Epithelial cell of proximal tubule (primary cell): ENCODE data around the gene USP20. TPM values are rescaled to one million over a fixed set of nuclear protein-coding genes. Genes with fewer than 3 reads are reported as not detected.

Source experiments
- DNase-seq: peaks from one replicate; pipeline ENCODE4 v3.0.0-alpha.2; 2011; ENCODE audit warnings: low read depth
- H3K4me3 ChIP-seq: 2 replicates; pipeline ENCODE4 v1.5.1; 2011; ENCODE audit warnings: low read depth, mild to moderate bottlenecking, low read length
- total RNA-seq: library from RNA; depleted of rRNA; stranded (reverse); fragments of >200 nt; gene quantifications from 2 replicates; pipeline ENCODE4 v1.2.3, GENCODE V29; 2015
- TF ChIP-seq, protein P1 (sequence below): conservative IDR thresholded peaks from 2 replicates; pipeline ENCODE4 v1.5.1; 2012; ENCODE audit warnings: low read depth, mild to moderate bottlenecking, low read length

The USP20 gene
- total RNA-seq, 1 donor from 2014 or later, result 17.5 TPM

DNA sequence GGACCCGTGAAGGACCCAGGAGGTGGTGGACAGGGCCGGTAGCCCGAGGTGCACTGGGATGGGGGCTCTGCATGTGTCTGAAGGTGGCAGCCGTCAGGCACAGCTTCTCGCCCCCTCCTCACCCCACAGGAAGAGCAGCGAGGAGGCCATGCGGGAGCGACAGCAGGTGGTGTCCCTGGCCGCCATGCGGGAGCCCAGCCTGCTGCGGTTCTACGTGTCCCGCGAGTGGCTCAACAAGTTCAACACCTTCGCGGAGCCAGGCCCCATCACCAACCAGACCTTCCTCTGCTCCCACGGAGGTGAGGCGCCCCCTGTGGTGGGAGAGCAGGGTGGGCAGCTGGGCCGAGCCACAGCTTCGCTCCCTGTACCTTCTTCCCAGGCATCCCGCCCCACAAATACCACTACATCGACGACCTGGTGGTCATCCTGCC is 39.9 kb downstream of the USP20 start:
- no peak overlapping the region for H3K4me3 ChIP-seq
- TF ChIP-seq, protein P1, sequence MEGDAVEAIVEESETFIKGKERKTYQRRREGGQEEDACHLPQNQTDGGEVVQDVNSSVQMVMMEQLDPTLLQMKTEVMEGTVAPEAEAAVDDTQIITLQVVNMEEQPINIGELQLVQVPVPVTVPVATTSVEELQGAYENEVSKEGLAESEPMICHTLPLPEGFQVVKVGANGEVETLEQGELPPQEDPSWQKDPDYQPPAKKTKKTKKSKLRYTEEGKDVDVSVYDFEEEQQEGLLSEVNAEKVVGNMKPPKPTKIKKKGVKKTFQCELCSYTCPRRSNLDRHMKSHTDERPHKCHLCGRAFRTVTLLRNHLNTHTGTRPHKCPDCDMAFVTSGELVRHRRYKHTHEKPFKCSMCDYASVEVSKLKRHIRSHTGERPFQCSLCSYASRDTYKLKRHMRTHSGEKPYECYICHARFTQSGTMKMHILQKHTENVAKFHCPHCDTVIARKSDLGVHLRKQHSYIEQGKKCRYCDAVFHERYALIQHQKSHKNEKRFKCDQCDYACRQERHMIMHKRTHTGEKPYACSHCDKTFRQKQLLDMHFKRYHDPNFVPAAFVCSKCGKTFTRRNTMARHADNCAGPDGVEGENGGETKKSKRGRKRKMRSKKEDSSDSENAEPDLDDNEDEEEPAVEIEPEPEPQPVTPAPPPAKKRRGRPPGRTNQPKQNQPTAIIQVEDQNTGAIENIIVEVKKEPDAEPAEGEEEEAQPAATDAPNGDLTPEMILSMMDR, result peak; percentile 26

DNA sequence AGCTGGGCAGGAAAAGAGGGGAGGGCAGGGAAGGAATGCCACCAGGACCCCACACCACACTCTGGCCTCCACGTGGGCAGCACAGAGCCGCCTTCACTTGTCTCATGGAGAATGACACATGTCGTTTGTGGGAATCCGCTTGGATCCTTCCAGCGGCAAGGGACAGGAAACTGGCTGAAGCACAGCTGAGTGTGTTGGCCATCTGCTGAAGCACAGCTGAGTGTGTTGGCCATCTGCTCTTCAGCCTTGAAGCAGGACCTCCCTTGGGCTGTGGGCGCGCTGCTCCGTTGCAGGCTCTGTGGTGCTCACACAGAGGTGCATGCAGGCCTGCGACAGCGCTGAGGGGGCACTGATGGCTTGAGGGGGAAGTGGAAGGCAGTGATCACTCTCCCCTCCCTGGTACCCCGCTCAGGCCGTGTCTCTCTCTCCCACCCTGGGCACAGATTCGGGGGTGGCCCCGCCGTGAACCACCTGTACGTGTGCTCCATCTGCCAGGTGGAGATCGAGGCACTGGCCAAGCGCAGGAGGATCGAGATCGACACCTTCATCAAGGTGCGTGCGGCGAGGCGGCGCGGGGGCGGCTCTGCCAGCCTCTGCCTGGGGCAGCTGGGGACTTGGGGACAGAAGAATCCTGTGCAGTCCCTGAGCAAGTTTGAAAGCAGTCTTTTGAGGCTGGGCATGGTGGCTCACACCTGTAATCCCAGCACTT is 40.6 kb downstream of the USP20 start:
- TF ChIP-seq, protein P1, result no peak
- H3K4me3 ChIP-seq, result no peak overlapping the region
- no peak for DNase-seq

More for the DNA sequence above, 39.9 kb downstream of the USP20 start:
- no peak for DNase-seq

- TF ChIP-seq, protein P1, result no peak
- no peak for DNase-seq
- no peak overlapping the region for H3K4me3 ChIP-seq
These were observed 41.6 kb downstream of the USP20 start for GRCh38 chr9:129876815-129877214.

GRCh38 chr9:129878291-129878690 is 43.0 kb downstream of the USP20 start:
- TF ChIP-seq, protein P1, result no peak
- H3K4me3 ChIP-seq, result no peak overlapping the region
- no peak for DNase-seq

- no peak for DNase-seq
- TF ChIP-seq, protein P1, result no peak
- H3K4me3 ChIP-seq, result no peak overlapping the region
These were observed 43.9 kb downstream of the USP20 start for GRCh38 chr9:129879103-129879699.

DNA sequence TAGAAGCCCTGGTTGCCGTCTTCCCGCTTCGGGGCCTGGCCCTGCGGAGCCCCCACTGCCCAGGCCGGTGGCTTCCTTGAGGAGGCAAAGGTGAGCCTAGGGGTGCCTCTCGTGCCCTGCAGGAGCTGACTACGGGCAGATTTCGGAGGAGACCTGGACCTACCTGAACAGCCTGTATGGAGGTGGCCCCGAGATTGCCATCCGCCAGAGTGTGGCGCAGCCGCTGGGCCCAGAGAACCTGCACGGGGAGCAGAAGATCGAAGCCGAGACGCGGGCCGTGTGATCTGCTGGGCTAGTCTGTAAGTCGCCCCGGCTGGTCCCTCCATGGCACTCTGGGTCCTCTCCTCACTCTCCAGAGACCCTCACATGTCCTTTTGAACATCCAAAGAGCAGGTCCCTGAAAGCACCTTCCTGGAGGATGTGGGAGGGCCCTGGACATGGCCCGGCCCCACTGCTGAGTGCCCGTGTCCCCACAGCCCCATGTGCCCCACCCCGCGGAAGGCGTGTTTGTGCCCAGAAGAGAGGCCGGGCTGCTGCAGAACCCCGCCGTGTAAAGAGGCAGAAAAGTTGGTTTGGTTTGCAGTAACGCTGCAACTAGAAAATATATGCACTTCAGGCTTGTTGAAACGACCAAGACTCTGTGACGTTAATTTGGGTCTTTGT is 44.9 kb downstream of the USP20 start:
- H3K4me3 ChIP-seq, result no peak overlapping the region
- TF ChIP-seq, protein P1, result no peak
- no peak for DNase-seq
